COLO668 (cell line): Measurements from ENCODE around the gene DNAJA2.
"Not testable (repeated sequence)": the region's sequence is repeated elsewhere in the genome, so short reads cannot be mapped to it uniquely, and the experiment has no call there.

Experiments
- DNase-seq: peaks from one replicate; lab custom pipeline; 2025; ENCODE audit not compliant: unreplicated experiment; lab: John Stamatoyannopoulos, UW

The DNAJA2 gene

DNA sequence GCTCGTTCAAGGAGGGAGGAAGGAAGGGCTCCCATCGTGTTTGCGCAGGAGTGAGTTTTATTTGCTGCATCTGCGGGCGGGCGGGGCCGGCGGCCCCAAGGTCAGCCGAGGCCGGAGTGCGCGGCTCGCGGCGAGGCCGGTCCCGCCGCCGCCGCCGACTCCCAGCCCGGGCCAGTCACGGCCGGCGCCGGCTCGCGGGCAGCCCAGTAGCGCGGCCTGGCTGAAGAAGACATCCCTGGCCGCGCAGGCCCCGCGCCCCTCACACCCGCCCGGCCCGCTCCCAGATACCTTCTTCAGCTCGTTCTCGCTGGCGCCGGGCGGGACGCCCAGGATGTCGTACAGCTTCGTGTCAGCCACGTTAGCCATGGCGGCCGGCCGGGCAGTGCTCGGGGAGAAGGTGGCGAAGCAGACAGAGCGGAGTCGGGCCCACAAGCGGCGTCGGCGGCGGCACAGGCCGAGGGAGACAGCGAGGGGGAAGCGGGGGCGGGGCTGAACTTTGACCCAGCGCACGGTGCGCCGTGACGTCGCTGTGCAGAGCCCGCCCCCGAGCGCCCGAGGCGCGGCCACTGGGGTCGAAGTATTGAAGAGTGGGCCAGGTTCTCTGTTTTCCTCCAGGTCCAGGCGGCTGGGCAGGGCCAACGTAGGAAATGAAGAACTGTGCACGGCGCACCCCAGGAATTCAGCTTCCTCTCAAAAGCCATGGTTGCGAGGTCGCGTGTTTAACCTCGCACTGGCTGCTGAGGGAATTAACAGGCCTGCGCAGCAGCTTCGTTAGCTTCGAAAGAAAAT is at the start of gene DNAJA2:
Gene DNAJA2, minus strand, starts transcription at position 468 of the 789 bp plus-strand sequence. Its CDS starts 102 bp downstream, at position 366.
- DNase-seq = peak; percentile 92

DNA sequence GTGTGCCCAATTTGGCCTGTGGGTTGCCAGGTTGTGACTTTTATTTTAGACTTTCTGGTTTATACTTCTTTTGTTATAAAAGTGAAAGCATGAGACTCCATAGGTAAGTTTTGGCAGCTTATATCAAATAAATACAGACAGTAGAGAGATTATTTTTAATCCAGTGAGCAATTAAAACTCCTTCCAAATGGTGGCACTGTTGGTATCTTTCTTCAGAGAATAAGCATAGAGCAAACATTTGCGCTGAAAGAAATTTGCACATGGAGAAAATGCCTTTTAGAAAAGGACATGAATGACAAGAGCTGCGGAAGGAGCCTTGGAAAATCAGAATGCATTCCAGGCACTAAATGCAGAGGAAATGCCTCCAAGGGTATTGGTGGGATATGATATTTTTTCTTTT is 46.1 kb upstream of the DNAJA2 start:
- DNase-seq = no peak

DNA sequence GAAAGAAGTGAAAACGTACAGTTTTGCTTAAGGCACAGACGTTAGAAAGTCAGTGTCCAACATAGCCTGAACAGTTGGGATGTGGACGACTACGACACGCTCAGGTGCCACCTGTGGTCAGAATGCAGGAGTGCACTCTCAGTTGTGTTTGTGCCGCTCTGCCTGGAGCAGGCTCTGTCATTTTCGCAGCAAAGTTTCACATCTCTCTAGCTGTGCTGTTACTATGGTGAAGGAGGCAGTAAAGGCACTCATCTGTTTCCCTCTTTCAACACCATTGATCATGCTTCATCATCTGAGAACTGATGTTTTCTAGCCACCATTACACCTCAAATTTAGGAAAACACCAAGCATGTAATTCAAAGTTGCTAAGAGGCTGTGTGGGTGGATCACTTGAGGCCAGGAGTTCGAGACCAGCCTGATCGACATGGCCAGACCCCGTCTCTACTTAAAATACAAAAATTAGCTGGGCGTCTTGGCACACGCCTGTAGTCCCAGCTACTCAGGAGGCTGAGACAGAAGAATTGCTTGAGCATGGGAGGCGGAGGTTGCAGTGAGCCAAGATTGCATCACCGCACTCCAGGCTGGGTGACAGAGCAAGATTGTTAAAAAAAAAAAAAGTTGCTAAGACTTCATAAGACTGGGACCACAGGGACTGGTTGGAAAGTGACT is 44.9 kb upstream of the DNAJA2 start:
- peak; percentile 35 for DNase-seq

DNA sequence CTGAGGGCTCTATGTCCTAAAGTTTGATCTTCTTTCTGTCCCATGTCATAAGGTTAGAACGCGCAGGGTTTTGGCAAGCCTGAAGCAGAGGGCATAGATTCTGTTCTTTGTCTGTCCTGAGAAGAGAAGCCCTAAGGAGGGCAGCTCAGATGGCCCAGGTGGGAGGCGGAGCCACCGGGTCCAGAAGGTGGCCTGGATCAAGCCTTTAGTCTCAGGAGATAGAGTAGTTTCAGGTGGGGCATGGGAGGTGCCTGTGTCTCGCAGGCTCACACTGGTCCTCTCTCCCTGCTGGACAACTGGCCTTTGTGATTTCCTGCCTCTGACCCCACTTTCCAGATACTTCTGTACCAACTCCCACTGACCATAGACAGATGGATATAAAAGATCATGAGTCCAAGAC is 44.2 kb upstream of the DNAJA2 start:
- DNase-seq = no peak

DNA sequence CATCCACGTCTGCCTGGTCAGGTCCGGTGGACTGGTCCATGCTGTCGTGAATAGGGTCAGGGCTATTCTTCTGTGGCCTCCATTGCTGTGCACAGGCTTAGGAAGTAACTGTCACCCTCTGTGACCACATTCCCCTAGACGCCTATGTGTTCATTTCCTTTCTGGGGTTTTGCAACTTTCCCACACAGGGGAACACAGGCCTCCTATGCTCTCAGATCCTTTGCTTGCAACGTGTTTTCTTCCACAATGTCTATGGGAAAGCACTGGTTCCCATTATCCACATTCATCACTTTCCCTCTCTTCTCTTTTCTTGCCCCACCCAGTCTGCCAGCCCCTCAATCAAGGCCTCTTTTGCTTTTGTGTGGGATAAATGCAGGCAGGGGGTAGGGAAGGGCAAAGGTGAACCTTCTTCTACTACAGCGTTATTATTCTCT is 43.2 kb upstream of the DNAJA2 start:
- DNase-seq = no peak

DNA sequence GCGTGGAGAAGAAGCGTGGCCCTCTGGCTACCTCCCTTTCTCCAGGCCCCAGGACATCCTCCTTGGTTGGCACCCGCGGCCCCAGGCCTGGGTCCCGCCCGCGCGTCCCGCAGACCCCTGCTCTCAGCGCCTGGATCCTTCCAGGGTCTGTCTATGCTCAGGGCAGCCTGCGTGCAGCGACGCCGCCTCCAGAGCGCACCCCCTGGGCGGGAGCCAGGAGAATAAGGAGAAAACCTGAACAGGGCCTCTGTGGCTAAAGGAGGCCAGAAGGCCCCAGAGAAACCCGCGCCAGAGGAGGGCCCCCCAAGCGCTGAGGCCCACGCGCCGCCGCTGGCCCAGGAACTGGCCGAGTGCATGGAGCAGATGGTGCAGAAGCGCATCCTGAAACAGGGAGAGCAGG is 40.4 kb upstream of the DNAJA2 start:
- DNase-seq = no peak

DNA sequence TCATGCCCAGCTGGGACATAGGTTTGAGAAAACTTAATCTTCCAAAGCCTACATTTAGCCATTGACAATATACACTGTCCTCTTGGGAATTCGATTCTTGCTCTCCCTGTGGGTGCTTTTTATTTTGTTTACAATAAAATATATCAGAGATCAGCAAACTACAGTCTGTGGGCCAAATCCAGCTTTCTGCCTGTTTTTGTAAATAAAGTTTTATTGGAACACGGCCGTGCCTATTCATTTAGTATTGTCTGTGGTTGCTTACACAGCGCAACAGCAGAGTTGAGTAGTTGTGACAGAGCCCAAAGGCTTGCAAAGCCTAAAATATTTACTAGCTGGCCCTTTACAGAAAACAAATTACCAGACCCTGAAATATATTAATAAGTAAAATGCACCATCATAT is 39.7 kb upstream of the DNAJA2 start:
- DNase-seq = no peak

DNA sequence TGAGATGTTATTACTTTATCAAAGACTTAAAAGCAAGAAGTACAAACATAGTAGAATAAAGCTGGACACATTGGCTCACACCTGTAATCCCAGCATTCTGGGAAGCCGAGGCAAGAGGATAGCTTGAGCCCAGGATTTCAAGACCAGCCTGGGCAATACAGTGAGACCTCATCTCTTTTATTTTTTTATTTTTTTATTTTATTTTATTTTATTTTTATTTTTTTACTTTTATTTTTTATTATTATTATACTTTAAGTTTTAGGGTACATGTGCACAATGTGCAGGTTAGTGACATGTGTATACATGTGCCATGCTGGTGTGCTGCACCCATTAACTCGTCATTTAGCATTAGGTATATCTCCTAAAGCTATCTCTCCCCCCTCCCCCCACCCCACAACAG is 37.3 kb upstream of the DNAJA2 start:
- DNase-seq = not testable (repeated sequence)

DNA sequence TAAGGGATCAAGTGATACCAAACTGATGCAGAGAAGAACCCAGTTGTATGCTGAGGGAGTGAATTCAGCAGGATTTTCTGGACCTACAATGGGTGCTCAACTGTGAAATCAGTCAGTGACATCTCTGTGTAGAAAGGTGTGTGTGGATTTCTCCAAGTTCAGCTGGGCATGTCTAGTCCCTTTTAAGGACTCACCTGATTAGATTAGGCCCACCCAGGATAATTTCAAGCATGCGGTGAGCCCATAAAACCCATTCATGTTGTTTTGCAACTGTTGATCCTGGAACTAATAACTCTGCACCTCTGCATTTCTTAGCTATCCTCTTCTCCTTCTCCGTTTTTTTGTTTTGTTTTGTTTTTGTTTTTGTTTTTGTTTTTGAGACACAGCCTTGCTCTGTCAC is 35.1 kb upstream of the DNAJA2 start:
- no peak for DNase-seq

DNA sequence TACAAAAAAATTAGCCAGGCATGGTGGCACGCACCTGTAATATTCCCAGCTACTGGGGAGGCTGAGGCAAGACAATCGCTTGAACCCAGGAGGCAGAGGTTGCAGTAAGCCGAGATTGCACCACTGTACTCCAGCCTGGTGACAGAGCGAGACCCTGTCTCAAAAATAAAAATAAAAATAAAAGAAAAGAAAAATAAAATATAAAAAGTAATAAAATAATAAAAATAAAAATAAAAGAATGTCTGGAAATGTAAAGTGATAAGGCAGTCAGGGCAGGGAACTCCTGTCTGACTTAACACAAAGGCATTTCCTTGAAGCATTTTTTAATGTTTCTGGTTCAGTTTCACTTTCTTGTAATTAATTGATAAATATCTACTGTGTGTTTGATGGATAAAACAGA is 34.7 kb upstream of the DNAJA2 start:
- DNase-seq = no peak

DNA sequence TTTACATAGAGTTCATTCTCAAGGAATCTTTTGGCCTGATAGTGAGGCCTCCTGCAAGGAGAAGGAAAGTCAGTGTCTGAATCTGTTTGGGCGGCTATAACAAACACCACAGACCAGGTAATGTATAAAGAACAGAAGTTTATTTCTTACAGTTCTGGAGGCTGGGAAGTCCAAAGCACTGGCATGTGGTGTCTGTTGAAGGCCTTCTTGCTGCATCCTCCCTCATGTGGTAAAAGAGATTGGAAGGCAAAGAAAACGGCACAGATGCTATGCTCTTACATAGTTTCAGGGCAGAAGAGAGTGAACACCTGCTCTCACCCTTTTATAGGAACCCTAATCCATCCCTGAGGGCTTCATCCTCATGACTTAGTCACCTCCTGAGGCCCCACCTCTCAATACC is 31.2 kb upstream of the DNAJA2 start:
- DNase-seq = no peak

DNA sequence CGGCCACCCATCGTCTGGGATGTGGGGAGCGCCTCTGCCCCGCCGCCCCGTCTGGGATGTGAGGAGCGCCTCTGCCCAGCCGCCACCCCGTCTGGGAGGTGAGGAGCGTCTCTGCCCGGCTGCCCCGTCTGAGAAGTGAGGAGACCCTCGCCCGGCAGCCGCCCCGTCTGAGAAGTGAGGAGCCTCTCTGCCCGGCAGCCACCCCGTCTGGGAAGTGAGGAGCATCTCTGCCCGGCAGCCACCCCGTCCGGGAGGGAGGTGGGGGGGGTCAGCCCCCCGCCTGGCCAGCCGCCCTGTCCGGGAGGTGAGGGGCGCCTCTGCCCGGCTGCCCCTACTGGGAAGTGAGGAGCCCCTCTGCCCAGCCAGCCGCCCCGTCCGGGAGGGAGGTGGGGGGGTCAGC is 26.6 kb upstream of the DNAJA2 start:
- DNase-seq = not testable (repeated sequence)

DNA sequence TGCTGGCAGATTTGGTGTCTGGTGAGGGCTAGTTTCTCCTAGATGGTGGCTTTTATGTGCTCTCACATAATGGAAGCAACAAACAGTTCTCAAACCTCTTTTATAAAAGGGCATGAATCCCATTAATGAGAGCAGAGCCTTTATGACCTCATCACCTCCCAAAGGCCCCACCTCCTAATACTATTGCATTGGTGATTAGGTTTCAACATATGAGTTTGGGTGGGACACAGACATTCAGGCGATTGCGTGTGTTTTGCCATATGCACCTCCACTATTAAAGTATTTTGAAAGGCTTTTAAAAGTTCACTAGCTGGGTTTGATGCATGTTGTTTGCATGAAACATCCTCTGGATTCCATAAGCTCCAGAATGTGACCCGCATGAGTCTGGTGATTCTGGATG is 24.4 kb upstream of the DNAJA2 start:
- no peak for DNase-seq

DNA sequence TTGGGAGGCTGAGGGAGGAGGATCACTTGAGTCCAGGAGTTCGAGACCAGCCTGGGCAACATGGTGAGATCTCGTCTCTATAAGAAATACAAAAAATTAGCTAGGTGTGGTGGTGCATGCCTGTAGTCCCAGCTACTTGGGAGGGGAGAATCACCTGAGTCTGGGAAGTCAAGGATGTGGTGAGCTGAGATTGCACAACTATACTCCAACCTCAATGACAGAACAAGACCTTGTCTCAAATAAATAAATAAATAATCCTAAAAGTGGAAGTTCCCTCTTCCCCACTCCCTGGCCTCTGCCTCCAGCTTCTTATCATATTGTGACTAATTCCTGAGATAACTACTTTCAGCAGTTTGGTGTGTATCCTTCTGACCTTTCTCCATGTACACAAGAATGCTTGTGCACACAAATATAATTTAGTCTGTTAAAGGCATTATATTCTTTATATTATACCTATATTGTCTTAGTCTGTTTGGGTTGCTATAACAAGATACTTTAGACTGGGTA is 23.5 kb upstream of the DNAJA2 start:
- DNase-seq = no peak

DNA sequence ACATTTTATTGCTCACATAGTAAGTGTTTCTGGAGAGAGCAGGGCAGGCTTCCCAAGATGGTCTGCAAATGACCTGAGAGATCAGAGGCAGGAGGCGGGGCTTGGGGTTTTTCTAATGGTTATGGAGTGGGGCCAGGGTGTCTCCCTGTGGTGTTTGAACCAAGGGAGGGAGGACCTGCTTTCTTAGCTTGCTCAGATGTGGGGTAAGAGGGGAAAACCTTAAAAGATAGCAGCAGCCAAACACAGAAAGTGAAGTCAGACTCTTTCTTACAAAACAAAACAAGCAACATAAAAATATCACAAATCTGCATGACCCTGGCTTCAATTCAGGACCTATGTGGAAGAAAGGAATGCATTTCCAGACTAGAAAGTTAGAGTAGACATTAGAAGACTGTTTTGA is 22.9 kb upstream of the DNAJA2 start:
- DNase-seq = no peak

DNA sequence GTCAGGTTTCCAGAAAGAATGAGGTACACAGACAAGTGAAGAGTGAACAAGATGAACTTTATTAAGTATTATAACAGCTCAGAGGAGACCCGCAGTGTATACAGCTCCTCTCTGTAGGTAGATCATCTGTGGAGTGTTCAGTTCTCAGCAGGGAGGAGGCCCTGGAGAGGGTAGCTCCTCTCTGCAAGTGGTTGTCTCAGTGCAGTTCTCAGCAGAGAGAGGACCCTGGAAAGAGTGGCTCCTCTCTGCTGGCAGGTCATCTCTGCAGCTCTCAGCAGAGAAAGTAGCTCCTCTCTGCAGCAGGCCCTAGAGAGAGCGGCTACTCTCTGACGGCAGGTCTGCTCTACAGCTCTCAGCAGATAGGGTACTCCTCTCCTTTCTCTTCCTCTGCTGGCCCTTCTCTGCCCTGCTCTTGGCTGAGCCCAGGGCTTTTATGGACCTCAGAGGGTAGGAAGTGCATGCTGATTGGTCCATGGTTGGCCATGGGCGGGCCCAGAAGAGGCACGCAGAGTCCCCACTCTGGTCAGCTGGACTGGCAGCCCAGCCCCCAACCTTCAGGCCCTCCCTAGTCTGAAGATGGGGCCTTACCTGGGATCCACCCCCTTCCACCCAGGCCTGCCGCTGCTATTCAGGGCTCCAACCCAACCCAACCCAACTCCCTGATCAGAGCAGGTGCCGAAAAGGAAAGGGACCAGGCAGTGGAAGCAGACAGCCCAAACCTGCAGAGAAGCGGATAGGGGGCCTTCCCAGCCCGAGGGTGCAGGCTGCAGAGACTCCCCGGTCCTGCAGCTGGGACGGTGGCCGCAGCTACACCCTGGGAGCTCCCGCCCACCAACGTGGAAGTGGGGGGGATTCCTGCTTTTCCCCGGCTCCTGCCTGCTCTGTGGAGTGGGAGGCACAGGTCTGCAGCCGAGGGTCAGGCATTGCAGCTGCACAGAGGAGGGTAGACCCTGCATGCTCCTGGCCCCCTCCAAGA is 18.5 kb upstream of the DNAJA2 start:
- DNase-seq = no peak

DNA sequence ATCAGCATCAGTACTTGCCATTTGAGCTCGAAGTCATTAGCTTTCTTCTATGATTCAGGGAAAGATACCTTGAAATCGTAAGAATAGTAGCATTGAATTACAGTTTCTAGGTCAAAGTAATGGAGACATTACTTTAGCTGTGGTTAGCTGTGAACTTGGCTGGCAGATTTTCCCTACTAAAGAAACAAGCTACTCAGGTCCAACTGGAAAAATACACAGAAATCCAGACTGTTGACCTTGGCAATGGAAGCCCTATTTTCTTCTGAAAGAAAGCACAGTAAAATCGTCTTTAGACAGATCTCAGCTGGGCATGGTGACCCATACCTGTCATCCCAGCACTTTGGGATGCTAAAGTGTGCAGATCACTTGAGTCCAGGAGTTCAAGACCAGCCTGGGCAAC is 13.4 kb upstream of the DNAJA2 start:
- no peak for DNase-seq

DNA sequence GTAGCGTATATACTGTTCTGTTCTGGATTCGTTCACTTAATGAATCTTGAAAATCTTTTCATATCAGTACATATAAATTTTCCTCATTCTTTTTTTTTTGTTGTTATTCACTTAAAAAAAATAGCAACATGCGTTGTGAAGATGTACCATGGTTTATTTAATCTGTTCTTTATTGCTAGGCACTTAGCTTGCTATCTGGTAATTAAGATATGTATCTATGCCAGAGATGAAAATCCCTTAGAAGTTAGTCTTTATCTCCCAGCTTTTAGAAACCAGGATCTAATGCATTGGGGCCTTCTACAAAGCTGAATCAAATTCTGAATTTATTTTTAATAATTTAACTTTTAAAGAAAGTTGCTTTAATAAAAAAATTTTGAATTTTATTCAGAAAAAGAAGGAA is 13.0 kb upstream of the DNAJA2 start:
- DNase-seq = no peak

DNA sequence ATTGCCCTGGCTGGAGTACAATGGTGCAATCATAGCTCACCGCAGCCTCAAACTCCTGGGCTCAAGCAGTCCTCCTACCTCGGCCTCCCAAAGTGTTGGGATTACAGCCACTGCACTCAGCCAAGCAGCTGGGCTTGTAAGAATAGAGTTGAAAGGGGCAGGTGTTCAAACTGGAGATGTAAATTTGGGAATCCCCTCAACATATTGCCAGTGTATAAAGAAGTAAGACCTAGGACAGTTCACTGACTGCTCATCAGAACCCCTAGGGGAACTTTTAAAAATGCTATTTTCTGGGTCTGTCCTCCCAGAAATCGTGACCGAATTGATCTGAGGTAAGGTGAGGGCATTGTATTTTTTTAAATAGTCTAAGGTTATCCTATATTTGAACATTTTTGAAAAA is 8.9 kb upstream of the DNAJA2 start:
- no peak for DNase-seq

DNA sequence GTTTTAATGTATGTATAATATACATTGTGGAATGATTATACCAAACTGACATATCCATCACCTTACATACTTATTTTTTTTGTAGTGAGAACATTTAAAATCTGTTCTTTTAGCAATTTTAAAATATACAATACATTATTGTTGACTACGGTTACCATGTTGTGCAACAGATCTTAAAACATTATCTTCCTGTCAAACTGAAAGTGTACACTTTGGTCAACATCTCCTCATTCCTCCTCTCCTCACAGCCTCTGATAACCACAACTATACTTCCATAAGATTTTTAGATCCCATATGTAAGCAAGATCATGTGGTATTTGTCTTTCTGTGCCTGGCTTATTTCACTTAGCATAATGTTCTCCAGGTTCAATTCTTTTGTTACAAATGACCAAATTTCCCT is 7.5 kb upstream of the DNAJA2 start:
- DNase-seq = no peak

DNA sequence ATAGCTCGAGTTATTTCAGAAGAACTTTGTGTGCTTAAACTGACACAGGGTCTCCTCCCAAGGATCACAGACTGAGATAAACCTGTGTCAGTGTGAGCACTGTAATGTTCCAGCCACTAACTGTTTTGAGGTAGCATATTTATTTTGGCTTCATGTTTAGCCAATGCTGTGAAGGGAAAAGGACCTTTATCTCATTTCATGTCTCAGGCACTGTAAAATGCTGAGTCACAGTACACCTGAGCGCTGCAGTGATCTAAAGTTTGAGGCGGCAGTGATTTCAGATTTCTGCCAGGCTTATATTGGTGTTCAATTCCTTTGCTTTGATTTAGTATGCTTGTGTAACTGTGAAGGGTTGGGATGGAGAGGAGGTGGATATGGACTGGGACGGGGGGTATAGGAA is 3.1 kb upstream of the DNAJA2 start:
- DNase-seq = no peak
